GM18502 (cell line): Measurements from ENCODE around the gene WTAP.
"Not testable (repeated sequence)": the region's sequence is repeated elsewhere in the genome, so short reads cannot be mapped to it uniquely, and the experiment has no call there.

Experiments used
- ATAC-seq: cut with Tn5 transposase; IDR thresholded peaks from one replicate; pipeline ENCODE4 v1.9.1; 2021; ENCODE audit warnings: mild to moderate bottlenecking; ENCODE audit not compliant: unreplicated experiment, poor library complexity

Gene WTAP

GRCh38 chr6:159726255-159726917 lies 920 bp upstream of the WTAP start:
- peak; percentile 29 for ATAC-seq

- ATAC-seq = peak; percentile 38
Measured at GRCh38 chr6:159727717-159728445, 575 bp downstream of the WTAP start.

GRCh38 chr6:159728531-159728964 lies 1.2 kb downstream of the WTAP start:
- ATAC-seq = no peak

GRCh38 chr6:159729598-159730331 lies 2.5 kb downstream of the WTAP start:
- ATAC-seq = peak; percentile 23

- no peak for ATAC-seq
Measured at GRCh38 chr6:159730332-159730676, 3.0 kb downstream of the WTAP start.

- ATAC-seq = not testable (repeated sequence)
Measured at GRCh38 chr6:159732550-159732949, 5.2 kb downstream of the WTAP start.

GRCh38 chr6:159733395-159733794 lies 6.1 kb downstream of the WTAP start:
- not testable (repeated sequence) for ATAC-seq

GRCh38 chr6:159736908-159737307 lies 9.6 kb downstream of the WTAP start:
- ATAC-seq = no peak

- no peak for ATAC-seq
Measured at GRCh38 chr6:159739341-159739740, 12.0 kb downstream of the WTAP start.

GRCh38 chr6:159742165-159742564 lies 14.9 kb downstream of the WTAP start:
- no peak for ATAC-seq

GRCh38 chr6:159745081-159745480 lies 17.8 kb downstream of the WTAP start:
- ATAC-seq = no peak

- no peak for ATAC-seq
Measured at GRCh38 chr6:159746759-159747158, 19.5 kb downstream of the WTAP start.

GRCh38 chr6:159748127-159748526 lies 20.8 kb downstream of the WTAP start:
- ATAC-seq = not testable (repeated sequence)

GRCh38 chr6:159751448-159751847 lies 24.1 kb downstream of the WTAP start:
- ATAC-seq = no peak

GRCh38 chr6:159753081-159753872 lies 26.0 kb downstream of the WTAP start:
- ATAC-seq = no peak

GRCh38 chr6:159754401-159754800 lies 27.1 kb downstream of the WTAP start:
- ATAC-seq = no peak

- no peak for ATAC-seq
Measured at GRCh38 chr6:159754959-159755914, 27.9 kb downstream of the WTAP start.

- ATAC-seq = no peak
Measured at GRCh38 chr6:159756508-159756907, 29.2 kb downstream of the WTAP start.
